ENCODE results near the gene MT2A.

The MT2A gene

DNA sequence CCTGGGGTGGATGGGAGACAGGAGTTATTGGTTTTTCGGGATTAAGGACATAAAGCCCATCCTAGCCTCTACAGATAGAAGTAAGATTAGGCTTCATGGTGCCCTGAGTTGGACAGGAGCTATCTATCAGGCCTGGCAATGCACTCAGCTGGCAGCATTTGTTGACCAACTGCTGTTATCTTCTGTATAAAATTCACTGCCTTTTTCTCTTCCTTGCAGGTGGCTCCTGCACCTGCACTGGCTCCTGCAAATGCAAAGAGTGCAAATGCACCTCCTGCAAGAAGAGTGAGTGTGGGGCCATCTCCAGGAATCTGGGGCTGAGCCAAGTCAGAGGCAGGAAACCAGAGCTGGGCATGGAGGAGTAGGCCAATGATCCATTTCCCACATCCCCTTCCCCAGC lies 30.7 kb downstream of the MT2A start:
- DNase-seq, result no peak

DNA sequence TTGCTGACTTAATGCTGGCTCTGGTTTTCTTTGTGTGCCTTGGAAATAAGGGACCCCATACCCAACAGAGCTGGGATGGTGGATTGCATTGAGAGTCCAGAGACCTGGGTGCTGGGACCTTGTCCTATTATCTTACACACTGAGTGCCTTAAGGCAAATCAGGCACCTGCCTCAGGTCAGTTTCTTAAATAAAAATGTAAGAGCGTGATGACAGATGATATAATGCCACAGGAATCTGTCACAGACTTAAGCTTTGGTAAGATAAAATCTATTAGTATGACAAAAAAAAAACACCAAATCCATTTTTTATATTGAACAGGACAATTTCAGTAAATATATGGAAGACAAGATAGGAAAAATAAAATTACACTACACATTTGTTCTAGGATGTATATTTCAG lies 31.7 kb downstream of the MT2A start:
- DNase-seq, result no peak

DNA sequence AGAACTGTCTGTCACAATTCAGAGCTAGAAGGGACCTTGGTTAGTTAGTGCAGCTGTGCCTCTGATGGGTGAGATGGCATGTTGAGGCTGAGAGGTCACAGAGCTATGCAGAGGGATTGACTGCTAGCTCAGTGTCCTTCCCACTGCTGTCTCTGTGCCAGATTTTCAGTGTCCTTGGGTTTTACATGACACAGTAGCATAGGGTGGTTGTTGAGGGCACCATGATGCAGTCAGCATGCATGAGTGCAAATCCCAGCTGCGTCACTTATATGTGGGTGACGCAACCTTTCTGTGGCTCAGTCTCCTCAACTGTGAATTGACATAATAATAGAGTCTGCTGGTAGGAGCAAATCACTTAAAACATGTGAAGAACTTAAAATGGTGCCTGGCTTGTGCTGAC lies 32.8 kb downstream of the MT2A start:
- no peak for DNase-seq

DNA sequence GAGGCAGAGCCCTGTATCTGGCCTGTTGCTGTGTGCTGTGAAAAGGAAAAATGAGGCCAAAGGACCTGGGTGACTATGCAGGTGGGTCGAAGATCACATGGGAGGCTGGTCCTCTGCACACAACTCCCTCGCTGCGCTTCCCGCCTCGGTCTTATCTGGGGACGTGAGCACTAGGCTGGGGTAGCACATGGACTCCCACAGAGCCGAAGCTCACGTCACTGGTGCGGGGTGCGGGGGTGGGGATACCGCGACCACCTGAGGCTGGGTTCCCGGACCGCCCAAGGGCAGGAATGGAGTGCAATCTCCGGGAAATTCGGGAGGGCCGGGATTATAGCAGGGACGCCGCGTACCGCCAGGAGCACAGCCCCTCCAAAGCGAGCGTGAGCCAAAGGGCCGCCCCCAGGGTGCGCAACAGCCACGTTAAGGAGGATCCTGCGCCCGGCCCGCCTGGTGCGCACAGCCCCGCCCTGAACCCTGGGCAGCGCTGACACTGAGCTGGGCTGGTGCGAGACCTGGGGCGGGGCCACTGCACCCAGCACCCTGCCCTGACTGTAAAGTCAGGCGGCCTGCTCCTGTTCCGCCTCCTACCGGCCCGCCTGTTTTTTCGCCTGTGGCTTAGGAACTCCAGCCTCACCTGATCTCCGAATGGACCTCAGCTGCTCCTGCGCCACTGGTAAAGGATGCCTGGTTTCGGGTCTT lies 34.8 kb downstream of the MT2A start:
- DNase-seq, result peak; percentile 31 to 91 (median 62)

DNA sequence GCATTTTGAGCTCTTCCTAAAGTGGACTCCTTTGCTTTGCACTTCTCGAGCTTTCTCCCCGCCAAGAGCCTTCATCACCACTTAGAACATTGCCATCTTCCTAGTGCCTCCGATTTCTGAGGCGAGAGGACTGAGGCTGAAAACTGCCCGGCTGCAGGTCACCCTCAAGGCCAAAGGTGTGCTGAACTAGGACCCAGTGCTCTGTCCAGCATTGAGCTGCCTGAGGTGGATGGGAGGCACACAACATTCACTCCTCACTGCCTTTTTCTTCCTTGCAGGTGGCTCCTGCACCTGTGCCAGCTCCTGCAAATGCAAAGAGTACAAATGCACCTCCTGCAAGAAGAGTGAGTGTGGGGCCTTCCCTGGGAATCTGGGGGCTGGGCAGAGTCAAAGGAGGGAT lies 35.4 kb downstream of the MT2A start:
- no peak for DNase-seq

DNA sequence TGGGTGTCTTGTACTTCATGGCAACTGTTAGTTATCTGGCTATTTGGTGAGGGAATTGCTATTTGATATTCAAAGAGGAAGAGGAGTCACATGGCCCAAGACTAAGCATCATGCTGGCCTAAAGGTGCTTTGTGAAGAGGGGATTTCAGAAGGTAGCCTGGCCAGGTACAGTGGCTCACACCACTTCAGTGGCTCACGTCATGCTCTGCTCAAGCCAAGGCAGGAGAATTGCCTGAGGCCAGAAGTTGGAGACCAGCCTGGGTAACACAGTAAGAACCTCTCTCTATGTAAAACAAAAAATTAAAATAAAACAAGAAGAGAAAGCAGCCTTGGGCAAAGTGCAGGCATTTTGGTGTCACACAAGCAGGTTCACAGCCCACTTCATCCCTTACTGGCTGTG lies 36.9 kb downstream of the MT2A start:
- no peak for DNase-seq

DNA sequence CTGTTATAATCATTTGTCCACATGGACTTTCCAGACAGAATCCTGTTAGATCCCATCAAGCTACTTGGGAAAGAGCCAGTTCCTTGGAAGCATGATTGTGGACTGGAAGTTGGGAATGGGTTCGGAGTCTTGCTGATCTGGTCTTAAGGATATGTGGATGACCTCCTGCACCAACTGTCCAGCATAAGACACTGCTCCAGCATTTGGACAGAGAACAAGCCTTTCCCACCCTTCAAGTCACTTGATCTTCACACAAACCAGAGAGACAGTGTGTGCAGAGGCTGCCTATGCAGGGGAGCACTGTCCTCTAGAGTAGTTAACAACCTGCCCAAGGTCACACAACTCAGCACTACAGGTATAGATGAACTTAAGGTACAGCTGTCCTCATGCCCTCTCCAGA lies 37.5 kb downstream of the MT2A start:
- DNase-seq, result no peak

DNA sequence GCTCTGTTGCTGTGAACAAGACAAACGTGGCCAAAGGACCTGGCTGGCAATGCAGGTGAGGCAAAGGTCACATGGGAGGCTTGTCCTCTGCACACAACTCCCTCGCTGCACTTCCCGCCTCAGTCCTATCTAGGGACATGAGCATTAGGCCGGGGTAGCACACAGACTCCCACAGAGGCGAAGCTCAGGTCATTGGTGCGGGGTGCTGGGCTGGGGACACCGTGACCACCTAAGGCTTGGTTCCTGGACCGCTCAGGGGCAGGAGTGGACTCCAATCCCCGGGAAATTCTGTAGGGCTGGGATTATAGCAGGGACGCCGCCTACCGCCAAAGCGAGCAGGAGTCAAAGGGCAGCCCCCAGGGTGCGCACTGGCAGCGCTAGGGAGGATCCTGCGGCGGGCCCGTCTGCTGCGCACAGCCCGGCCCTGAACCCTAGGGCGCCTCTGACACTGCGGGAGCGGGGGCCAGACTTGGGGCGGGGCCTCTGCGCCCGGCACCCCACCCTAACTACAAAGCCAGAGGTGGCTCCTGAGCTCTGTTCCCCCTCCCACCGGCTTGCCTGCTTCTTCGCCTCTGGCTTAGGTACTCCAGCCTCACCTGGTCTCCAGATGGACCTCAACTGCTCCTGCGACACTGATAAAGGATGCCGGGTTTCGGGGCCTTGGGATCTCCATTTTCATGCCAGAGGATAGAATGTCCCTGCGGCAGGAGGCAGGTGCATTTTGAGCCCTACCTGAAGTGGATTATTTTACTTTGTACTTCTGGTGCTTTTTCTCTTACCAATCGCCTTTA lies 39.5 kb downstream of the MT2A start:
- no peak for DNase-seq

DNA sequence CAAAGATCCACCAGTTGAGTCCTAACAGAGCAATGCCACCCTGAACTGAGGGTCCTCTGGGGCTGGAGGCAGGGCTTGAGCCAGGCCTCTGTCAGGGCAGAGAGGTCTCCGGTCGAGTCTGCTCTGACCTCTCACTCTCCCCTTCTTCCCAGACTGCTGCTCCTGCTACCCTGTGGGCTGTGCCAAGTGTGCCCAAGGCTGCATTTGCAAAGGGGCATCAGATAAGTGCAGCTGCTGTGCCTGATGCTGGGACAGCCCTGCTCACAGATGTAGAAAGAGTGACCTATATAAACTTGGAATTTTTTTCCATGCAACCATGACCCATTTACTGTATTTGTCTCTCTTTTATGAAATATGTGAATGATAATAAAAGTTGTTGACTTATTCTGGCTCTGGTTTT lies 40.9 kb downstream of the MT2A start:
- no peak for DNase-seq

DNA sequence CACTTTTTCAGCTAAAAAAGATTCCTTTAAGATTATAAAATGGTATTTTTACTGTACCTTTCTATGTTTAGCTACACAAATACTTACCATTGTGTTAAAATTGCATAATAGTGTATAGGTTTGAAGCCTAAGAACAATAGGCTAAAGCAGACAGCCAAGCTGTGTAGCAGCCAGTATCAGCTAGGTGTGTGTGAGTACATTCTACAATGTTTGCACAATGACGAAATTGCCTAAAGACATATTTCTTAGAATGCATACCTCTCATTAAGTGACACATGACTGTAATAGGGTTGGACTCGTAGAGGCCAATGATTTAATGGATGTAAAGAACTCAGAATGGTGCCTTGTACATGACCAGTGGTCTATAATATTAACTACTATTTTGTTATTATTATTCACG lies 41.4 kb downstream of the MT2A start:
- no peak for DNase-seq

DNA sequence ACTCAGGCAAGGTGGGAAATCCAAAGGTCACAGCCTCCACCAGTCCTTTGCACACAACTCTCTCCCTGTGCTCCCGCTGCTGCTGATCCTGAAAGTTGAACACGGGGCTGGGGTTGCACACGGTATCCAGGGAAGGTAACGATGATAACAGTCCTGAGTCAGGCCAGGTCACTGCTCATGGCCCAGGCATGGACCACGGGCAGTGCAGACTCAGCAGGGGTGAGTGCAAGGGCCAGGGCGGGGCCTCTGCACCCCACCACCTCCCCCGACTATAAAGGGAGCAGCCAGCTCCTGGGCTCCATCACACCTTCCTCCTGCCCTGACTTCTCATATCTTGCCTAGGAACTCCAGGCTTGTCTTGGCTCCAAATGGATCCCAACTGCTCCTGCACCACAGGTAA lies 43.2 kb downstream of the MT2A start, which contains the start of gene MT1B:
Gene MT1B (plus strand): TSS at position 301 of the 400 bp plus-strand sequence. CDS start 68 bp downstream, at position 369.
- no peak for DNase-seq

DNA sequence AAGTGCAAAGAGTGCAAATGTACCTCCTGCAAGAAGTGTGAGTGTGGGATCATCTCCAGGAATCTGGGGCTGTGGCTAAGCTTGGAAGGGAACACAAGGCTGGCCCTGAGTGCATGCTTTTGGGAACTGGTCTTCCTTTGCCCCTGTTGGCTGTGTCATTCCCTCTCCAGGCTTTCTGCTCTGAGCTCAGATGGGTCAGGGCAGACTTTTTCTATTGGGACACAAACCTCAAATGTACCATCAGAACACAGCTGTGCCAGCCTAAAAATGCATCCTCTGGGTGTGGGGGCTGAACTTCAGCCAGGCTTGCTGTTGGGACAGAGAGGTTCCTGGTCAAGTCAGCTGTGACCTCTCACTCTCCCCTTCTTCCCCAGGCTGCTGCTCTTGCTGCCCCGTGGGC lies 44.2 kb downstream of the MT2A start:
- no peak for DNase-seq

DNA sequence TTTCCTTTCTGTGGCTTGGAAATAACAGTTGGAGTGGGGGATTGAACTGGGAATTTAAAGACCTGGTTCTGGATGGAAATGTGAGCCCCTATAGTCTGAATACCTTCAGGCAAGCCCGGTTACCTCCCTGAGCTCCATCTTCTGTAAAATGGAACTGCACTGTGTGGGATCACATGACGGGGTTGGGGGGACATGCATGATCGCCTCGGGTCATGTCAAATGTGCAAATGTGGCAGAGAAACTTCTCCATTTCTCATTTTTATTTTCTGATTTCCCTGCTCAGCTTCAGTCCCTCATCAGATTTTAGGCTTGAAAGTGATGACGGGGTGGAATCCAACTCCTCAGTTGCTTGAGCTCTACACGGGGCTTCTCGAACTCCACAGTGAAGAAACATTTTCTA lies 44.8 kb downstream of the MT2A start:
- no peak for DNase-seq

DNA sequence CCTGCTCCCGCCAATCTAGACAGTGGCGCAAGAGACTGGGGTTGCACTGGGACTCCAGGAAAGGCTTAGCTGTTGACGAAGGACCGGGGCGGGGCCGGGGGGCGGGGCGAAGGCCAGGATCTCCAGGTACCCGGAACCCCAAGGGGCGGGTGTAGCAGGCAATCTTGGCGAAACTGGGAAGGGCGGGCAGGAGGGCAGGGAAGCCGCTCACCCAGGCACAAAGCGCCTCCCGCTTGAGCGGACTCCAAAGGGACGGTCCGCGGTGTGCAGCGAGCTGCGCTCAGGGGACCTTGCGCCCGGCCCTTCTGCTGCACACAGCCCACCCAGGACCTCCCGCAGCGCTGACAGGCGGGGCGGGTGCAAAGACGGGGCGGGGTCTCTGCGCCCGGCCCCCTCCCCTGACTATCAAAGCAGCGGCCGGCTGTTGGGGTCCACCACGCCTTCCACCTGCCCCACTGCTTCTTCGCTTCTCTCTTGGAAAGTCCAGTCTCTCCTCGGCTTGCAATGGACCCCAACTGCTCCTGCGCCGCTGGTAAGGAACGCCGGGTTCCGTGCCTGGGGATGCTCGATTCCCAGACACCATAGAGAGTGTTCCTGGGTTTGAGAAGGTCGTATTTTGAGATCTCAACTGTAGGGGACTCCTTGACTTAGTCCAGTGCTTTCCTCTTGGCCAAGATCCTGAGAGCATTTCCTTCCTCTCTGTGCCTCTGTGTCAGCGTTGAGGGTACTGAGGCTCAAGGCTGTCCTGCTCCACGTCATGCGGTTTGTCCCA lies 49.4 kb downstream of the MT2A start, which contains the start of gene MT1F:
Gene MT1F (plus strand): TSS at position 405 of the 772 bp plus-strand sequence. CDS start 100 bp downstream, at position 505.
- peak; percentile 41 to 76 (median 52) for DNase-seq

DNA sequence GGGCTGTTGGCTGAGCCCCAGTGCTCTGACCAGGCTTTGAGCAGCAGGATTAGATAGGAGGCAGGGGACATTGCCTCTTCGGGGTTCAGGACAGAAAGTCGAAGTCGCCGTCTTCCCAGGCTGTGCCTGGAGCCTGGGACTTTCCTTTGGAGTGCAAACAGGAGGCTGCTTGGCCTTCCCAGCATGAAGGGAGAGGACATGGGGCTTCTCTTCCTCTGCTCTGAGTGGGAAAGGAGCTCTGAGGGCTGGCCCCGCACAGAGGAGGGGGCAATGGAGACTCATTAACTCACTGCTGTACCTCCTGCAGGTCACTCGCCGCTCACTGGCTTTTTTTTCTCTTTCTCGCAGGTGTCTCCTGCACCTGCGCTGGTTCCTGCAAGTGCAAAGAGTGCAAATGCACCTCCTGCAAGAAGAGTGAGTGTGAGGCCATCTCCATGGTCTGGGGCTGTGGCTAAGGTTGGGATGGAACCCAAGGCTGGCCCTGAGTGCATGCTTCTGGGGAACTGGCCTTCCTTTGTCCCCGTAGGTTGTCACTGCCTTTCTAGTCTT lies 50.0 kb downstream of the MT2A start:
- DNase-seq, result no peak

Data from T-helper 2 cell (primary cell).